ENCODE results near the gene UGT1A5. TPM values are rescaled to one million over a fixed set of nuclear protein-coding genes. Genes with fewer than 3 reads are reported as not detected.

Gene UGT1A5
- polyA plus RNA-seq, 1 donor from 2014 or later, result not detected

GRCh38 chr2:233688341-233688740 is 24.4 kb upstream of the UGT1A5 start:
- H3F3A ChIP-seq (ENCODE audit: insufficient read depth, low read length, poor library complexity, severe bottlenecking), result no peaks in the 10 kb centered on the region
- no peaks in the 10 kb centered on the region for H3K27me3 ChIP-seq (ENCODE audit: insufficient read depth, low read depth, low read length)
- no peak overlapping the region for H2AFZ ChIP-seq (ENCODE audit: low read depth, low read length)
- H3K9ac ChIP-seq (ENCODE audit: low read length), result no peak overlapping the region
- H4K20me1 ChIP-seq (ENCODE audit: insufficient read depth), result no peaks in the 10 kb centered on the region
- no peaks in the 10 kb centered on the region for H3K36me3 ChIP-seq (ENCODE audit: insufficient read depth, low read length)
- no peak overlapping the region for H3K4me3 ChIP-seq (ENCODE audit: low read length)
- H3K9me3 ChIP-seq (ENCODE audit: low read length), result no peaks in the 10 kb centered on the region
- H3K79me2 ChIP-seq (replicated peaks; ENCODE audit: insufficient read depth, low read length), result no peaks in the 10 kb centered on the region
- no peaks in the 10 kb centered on the region for H3K9me2 ChIP-seq (ENCODE audit: insufficient read depth, low read length)
- TF ChIP-seq EP300 (conservative IDR thresholded peaks at IDR 0.05; ENCODE audit: poor library complexity, severe bottlenecking) (no peak), POLR2AphosphoS5 (IDR thresholded peaks at IDR 0.05) (no peak), TAF1 (IDR thresholded peaks at IDR 0.05; ENCODE audit: low read depth) (no peak), CTCF (IDR thresholded peaks at IDR 0.05; ENCODE audit: poor library complexity, severe bottlenecking) (no peak), RAD21 (conservative IDR thresholded peaks at IDR 0.05) (no peak), REST (IDR thresholded peaks at IDR 0.05; ENCODE audit: borderline replicate concordance) (no peak), MXI1 (conservative IDR thresholded peaks at IDR 0.05; ENCODE audit: poor library complexity, severe bottlenecking) (no peak), EZH2 (IDR thresholded peaks at IDR 0.05; ENCODE audit: borderline replicate concordance, insufficient read depth, low read length, poor library complexity, severe bottlenecking) (no peak), SMC3 (conservative IDR thresholded peaks at IDR 0.05; ENCODE audit: poor library complexity) (no peak)
- no peak overlapping the region for H3K4me2 ChIP-seq (ENCODE audit: low read length)
- no peak overlapping the region for H3K27ac ChIP-seq (ENCODE audit: low read length)

GRCh38 chr2:233689031-233689430 is 23.7 kb upstream of the UGT1A5 start:
- no peak overlapping the region for H3K4me2 ChIP-seq (ENCODE audit: low read length)
- H4K20me1 ChIP-seq (ENCODE audit: insufficient read depth), result no peaks in the 10 kb centered on the region
- no peak overlapping the region for H3K4me3 ChIP-seq (ENCODE audit: low read length)
- no peak overlapping the region for H3K27ac ChIP-seq (ENCODE audit: low read length)
- H2AFZ ChIP-seq (ENCODE audit: low read depth, low read length), result no peak overlapping the region
- no peaks in the 10 kb centered on the region for H3K9me3 ChIP-seq (ENCODE audit: low read length)
- no peaks in the 10 kb centered on the region for H3K36me3 ChIP-seq (ENCODE audit: insufficient read depth, low read length)
- H3K79me2 ChIP-seq (replicated peaks; ENCODE audit: insufficient read depth, low read length), result no peaks in the 10 kb centered on the region
- no peak overlapping the region for H3K9ac ChIP-seq (ENCODE audit: low read length)
- no peaks in the 10 kb centered on the region for H3F3A ChIP-seq (ENCODE audit: insufficient read depth, low read length, poor library complexity, severe bottlenecking)
- H3K9me2 ChIP-seq (ENCODE audit: insufficient read depth, low read length), result no peaks in the 10 kb centered on the region
- no peaks in the 10 kb centered on the region for H3K27me3 ChIP-seq (ENCODE audit: insufficient read depth, low read depth, low read length)
- TF ChIP-seq MXI1 (conservative IDR thresholded peaks at IDR 0.05; ENCODE audit: poor library complexity, severe bottlenecking), result no peak
- TF ChIP-seq RAD21 (conservative IDR thresholded peaks at IDR 0.05), result no peak
- TF ChIP-seq REST (IDR thresholded peaks at IDR 0.05; ENCODE audit: borderline replicate concordance), result no peak
- TF ChIP-seq SMC3 (conservative IDR thresholded peaks at IDR 0.05; ENCODE audit: poor library complexity), result no peak
- no peak for TF ChIP-seq CTCF (IDR thresholded peaks at IDR 0.05; ENCODE audit: poor library complexity, severe bottlenecking)
- no peak for TF ChIP-seq TAF1 (IDR thresholded peaks at IDR 0.05; ENCODE audit: low read depth)
- no peak for TF ChIP-seq POLR2AphosphoS5 (IDR thresholded peaks at IDR 0.05)
- no peak for TF ChIP-seq EP300 (conservative IDR thresholded peaks at IDR 0.05; ENCODE audit: poor library complexity, severe bottlenecking)
- no peak for TF ChIP-seq EZH2 (IDR thresholded peaks at IDR 0.05; ENCODE audit: borderline replicate concordance, insufficient read depth, low read length, poor library complexity, severe bottlenecking)

Data from neural cell (in vitro differentiated cells).